G401 (cell line): ENCODE measurements around the gene BICC1. TPM values are rescaled to one million over a fixed set of nuclear protein-coding genes. Genes with fewer than 3 reads are reported as not detected.
A peak's percentile ranks its signal among the peaks of the same experiment; 100 is the strongest.
"Not testable (repeated sequence)": the region's sequence is repeated elsewhere in the genome, so short reads cannot be mapped to it uniquely, and the experiment has no call there.

Experiments used
- DNase-seq: peaks from one replicate; pipeline ENCODE4 v3.0.0-alpha.2; 2015; ENCODE audit warnings: low spot score
- in situ Hi-C: cut with HindIII; loops from 2 replicates; pipeline ENCODE4 v1.10.0; 2016; ENCODE audit warnings: low sequenced_read_pairs, mixed read lengths
- total RNA-seq: library from RNA; depleted of rRNA; stranded (reverse); fragments of >200 nt; shearing (Covaris generic); gene quantifications from 2 replicates; pipeline ENCODE4 v1.2.3, GENCODE V29; 2014

Gene BICC1
- total RNA-seq, 1 experiment from 2014 or later = not detected

DNA sequence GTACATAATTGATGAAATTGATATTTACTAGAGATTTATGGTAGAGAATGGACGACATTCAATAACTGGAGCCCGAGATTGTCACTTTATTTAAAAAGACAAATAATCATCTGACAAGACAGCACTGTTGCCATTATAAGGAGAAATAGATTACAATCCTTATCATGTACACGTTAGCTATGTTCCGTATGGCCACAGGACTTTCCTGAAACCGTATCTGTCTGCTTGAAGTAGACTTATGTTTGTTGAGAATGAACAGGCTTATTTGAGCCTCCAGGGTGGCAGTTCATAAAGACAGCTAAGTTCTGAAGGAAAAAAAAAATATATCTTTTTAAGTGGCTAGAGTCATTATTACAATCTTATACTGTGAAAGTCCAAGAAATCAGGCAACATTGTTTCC is 317.2 kb downstream of the BICC1 start:
- in situ Hi-C loops = no loop called here

DNA sequence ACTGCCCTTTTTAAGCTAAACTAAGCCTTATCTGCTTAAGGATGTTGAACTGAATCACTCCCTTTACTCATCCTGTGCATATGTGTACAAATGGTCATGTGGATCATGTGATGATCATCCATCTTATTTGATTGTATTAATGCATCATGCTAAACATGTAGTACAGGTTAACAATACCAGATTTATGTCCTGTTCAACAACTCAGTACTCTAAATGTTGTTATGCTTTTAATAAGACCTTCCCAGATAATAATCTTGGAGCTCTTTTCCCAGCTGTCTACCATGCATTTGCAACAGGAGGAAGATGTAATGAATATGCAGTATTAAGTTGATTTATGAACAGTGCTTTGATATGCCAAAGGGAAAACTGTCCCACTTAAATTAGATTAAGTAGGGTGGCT is 318.0 kb downstream of the BICC1 start:
- in situ Hi-C loops = no loop called here
- DNase-seq = no peak

More for the DNA sequence above, 317.2 kb downstream of the BICC1 start:
- no peak for DNase-seq

DNA sequence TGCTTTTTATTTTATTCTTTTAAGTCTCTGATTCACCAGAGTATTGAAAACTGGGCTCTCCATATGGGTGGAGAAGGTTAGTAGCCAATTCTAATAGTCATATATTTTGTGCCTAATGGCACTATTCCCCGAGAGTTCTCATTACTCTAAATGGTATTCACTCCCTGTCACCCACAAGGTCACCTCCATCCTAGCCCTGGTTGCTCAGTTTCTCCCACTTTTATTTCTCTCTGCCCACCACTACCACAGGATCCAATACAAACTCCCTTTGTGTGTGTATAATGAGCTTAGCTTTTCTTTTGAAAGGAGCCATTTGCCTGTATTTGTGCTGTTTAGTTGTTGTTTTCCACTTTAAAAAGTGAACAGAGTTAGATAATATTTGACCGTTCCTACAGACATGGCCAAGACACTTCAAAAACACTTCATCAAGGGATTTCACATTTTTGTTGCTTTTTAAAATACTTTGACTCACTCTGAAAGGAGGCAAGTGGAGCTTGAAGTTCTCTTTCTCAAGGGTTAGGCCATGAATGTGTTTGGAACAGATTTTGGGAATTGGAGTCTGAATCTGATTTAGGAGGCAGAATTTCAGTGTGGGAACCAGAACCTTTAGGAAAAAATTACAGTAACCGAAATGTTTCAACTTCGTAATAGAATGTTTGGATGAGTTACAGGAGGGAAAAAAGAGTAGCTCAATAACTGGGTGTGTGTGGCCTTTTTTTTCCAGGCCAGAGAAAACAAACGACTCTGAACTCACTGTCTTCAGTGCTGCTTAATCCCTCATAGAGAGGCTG is 321.3 kb downstream of the BICC1 start:
- DNase-seq = no peak
- in situ Hi-C loops = no loop called here

DNA sequence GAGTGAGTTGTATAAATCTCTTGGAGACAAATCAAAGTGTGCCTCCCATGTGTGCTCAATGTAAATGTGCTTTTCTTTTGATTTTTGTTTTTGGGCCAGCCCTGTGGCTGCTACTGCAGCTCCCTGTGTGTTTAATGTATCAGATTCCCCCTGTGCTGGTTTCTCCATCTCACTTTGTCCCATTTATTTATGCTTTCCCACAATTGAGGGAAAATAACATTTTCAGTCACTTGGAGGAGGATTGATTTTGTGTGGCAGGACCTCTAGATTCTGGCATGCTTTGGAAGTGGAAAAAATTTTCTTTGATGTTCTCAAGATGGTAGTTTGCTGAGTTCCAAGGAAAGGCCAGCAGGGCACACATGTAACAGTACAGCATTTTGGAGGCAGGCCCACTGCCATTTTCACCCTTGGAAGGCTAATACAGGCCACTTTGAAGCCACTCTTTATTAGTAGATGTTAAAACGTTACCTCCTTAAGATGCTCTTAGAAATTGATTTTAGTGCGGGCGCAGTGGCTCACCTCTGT is 323.6 kb downstream of the BICC1 start:
- no peak for DNase-seq
- in situ Hi-C loops = no loop called here

DNA sequence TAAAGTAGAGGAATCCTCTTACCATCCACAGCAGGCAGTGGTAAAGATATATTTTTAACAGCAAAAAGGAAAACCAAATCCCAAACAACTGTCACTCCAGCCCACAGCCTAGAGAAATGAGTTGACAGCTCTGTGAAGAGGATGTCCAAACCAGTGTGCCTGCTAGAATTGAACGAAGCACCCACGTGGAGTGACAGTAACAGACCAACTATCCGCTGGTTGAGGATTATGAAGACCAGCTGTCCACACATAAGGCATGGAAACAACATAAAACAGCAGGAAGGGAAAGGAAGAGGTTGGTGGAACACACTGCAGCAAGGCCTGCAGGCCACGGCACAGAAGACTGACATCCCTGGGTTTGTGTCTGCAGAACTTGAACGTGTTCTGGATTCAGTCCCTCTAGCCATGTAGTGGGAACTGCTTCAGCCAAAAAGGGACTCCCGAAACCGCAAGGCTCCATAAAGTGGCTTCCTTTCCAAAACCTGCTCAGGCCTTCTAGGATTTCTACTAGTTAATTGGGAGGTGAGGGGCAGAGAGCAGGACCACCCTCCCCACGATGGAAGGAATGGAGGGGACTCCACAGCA is 324.4 kb downstream of the BICC1 start:
- in situ Hi-C loops = no loop called here
- no peak for DNase-seq

DNA sequence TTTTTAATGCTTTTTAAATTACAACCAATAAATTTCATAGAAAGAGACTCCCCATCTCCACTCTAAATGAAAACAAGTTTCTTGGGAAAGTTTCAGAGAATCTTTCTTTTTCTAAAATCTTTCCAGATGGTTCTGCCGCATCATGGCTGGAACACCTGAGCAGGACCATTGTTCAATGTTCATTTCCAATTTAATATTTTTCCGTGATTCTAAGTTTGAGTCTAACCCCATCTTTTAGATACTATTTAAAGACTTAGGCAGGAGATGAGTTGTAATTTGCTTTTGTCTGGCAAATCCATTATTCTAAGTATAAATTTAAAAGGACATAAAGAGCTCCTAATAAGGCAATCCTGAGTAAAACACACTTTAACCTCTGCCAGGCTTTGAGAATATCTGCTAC is 325.2 kb downstream of the BICC1 start:
- in situ Hi-C loops = no loop called here
- no peak for DNase-seq

DNA sequence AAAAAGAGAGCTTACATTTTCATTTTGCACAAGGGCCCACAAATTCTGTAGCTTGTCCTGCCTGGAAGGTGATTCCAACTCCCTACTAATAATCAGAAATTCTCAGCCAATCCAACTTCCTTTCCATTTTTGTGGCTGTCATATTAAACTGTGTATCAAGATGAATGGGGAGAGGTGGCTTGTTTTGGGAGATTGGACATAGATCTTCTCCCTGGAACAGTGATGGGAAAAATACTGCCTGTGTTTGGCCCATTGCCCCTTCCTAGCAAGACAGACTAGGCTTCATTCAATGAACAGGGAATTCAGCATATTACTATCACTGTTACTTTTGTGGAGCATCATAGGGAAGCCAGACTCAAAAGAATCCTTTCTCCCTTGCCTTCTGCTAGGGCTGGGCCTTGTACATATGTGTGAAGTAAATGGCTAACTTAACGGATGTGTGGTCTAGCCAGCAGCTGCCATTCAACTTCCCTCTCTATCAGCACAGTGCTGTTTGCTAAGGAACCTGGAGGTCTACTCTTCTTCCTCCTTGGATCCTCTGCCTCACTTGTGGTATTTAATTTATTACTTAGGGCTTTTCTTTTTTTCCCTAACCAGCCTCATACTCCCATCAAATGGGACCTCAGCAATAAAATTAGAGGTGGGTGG is 326.0 kb downstream of the BICC1 start:
- in situ Hi-C loops = no loop called here
- DNase-seq = no peak

DNA sequence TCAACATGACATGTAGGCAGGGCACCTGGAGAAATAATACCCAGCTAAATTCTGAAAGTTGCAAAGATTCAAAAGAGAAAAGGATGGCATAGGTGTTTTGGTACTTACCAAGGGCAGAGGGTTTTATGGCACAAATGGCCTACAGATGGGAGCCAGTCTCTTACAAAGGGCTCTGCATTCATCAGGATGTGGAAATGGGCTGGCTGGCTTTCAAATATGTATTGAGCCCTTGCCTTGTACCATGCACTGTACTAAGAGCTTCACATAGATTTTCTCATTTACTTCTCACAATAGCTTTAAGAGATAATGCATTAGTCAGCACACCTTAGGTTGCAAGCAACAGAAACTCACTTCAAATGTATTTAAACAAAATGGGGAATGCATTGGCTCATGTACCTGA is 327.1 kb downstream of the BICC1 start:
- in situ Hi-C loops = no loop called here

DNA sequence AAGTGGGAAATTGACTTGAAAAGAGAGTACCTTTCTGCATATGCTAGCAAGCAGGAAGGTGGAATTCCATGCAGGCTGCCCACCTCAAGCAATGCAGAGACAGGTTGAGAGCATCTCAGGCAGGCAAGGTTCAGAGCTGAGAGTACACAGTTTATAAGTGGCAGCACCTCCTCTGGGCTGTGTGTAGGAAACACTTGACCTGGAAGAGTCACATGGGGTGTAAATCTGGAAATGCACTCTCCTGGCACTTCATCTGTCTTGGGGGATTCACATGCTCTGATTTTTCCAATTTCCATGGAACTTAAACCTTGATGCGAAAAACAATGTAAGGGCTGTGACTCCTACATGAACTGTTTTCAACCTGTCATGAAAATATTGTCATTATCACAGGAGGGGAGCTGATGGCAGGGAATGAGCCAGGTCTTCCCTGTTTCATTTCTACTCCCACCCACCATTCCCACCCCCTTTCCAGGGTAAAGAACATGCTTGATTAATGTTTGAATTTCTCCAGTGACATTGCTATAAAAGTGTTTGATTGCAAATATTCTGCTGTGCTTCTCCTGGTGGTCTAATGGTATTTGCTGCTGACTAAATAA is 328.3 kb downstream of the BICC1 start:
- in situ Hi-C loops = no loop called here
- no peak for DNase-seq

More for the DNA sequence above, 327.1 kb downstream of the BICC1 start:
- DNase-seq = no peak

DNA sequence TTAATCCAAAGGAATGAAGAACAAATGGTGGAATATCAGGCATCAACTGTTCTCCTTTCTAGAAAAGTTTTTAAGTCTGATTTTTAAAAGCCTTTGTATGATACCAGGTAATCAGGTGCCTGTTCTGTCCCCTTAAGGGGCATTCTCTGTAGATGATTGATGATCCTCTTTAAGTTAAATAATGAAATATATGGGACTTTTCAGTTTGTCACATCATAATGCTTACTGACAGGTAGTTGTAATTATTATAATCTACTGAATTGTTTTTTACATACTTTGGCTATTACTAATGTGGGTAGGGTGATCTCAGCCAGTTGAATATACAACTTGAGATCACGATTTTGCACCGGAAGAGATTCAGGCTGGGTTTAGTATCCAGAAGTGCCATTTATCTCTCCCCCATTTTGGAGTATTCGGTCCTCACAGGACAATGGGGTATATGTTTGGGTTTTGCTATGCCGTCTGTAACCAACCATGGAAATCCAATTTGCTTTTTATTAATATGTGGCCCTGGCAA is 330.2 kb downstream of the BICC1 start:
- in situ Hi-C loops = no loop called here
- DNase-seq = no peak

DNA sequence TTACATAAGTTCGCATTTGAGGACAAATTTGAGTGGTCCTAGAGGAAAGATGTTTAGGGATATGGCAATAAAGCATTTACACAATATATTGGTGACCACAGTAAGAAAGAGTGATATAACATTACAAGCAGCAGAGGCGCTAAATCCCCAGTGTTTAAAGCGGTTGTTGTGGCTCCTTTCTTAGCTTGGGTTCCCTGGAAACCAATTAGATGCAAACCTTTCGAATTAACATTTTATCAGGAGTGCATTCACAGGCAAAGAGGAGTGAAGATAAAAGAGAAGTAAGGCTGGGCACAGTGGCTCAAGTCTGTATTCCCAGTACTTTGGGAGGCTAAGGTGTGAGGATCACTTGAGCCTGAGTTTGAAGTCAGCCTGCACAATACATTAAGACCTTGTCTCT is 331.1 kb downstream of the BICC1 start:
- DNase-seq = no peak
- in situ Hi-C loops = no loop called here

DNA sequence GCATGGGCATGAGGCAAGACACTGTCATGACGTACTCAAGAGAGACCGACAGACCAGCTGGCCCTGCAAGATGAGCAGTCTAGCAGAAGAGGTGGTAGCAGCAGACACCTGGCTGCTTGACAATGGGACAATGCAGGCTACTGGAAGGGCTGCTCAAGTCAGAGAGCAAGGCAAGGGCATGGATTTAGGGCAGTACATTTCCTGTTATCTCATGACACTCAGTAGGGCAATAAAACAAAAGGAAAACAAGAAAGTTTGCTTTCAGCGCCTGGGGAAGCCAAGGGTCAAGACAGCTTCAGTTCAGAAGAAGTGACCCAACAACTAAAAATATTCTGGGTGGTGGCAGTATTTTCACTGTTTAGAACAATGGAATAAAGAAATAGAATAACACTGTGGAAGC is 332.0 kb downstream of the BICC1 start:
- peak; percentile 33 for DNase-seq
- in situ Hi-C loops = no loop called here

DNA sequence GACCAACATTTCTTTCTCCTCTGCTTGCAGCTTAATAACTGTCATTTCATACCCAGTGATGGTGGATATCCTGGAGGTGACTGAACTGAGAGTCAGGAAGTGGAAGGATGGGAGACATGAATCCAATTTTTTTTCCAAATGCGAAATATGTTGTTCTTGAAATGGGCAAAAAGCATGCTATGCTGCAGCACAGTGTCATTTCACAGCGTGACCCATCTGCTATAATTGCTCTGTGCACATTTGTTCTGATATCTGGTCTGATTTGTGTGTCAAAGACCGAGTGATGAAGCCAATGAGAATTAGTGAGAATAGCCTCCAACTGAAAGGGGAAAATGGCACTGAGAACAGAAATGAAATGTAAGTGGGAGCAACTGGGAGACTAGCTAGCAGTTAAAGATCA is 334.2 kb downstream of the BICC1 start:
- in situ Hi-C loops = no loop called here
- DNase-seq = peak; percentile 67

DNA sequence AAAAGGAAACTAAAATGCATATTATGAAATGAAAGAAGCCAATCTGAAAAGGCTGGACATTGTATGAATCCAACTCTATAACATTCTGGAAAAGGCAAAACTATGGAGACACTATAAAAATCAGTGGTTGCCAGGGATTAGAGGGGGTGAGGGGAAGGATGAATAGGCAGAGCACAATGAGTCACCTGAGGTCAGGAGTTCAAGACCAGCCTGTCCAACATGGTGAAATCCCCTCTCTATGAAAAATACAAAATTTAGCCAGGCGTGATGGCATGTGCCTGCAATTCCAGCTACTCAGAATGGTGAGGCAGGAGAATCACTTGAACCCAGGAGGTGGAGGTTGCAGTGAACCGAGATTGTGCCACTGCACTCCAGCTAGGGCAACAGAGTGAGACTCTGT is 338.9 kb downstream of the BICC1 start:
- in situ Hi-C loops = no loop called here

DNA sequence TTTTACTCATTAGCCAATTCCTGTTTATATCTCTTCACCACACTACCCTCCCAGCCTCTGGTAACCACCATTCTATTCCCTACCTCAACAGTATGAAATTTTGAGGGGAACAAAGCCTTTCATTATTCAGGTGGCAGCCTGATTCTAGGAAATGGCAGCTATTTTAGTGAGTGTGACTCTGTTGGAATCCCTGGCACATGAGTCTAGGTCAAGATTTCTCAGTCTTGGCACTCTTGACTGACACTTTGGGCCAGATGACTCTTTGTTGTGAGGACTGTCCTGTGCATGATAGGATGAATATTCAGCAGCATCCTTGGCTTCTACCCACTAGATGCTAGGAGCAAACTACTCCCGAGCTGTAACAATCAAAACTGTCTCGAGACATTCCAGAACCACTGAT is 341.0 kb downstream of the BICC1 start:
- in situ Hi-C loops = no loop called here
- DNase-seq = peak; percentile 20

More for the DNA sequence above, 338.9 kb downstream of the BICC1 start:
- DNase-seq = no peak

DNA sequence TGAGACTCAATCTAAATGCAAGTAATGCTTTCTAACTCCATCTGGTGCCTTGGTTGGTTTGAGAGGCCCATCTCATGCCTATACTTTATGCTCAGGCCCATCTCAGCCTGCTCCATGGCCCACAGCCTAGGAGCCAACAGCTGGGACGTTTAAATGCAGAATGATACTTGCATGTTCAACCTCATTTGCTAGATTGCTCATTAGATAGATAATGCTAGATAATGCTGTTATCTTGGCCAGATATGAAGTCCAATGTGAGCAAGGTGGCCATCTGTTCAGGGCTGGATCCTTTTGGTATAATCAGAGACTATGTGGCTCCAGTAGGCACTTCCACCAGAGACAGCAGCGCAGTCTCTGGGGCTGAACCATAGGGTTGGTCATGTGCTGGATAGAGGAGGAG is 342.1 kb downstream of the BICC1 start:
- DNase-seq = no peak
- in situ Hi-C loops = no loop called here

DNA sequence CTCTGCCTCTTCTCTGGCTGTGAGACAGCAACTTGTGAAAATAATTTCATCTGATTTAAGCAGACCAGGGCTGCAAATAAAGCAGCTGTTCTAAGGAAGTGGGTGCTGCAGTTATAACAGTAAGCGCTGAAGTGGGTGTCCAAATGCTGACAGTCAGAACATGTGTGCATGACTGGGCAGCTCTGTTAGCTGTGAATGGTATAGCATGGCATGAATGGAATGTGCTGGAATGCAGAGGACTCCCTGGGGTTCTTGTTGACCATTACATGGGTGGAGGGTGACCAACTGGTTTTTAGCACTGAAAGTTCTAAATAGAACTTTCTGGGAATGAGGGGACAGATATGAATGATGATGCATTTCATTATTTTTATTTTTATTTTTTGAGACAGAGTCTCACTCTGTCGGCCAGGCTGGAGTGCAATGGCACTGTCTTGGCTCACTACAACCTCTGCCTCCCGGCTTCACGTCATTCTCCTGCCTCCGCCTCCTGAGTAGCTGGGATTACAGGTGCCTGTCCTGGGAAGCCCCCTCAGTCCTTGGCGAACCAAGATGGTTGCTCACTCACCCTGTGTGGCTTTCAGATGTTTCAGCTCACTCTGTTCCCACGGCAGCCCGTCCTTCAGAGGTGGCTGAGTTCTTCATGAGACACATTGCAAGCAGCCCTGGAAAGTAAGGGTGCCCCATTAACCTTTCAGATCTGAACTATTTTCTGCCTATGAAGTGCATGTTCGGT is 344.0 kb downstream of the BICC1 start:
- no peak for DNase-seq
- in situ Hi-C loops = no loop called here

DNA sequence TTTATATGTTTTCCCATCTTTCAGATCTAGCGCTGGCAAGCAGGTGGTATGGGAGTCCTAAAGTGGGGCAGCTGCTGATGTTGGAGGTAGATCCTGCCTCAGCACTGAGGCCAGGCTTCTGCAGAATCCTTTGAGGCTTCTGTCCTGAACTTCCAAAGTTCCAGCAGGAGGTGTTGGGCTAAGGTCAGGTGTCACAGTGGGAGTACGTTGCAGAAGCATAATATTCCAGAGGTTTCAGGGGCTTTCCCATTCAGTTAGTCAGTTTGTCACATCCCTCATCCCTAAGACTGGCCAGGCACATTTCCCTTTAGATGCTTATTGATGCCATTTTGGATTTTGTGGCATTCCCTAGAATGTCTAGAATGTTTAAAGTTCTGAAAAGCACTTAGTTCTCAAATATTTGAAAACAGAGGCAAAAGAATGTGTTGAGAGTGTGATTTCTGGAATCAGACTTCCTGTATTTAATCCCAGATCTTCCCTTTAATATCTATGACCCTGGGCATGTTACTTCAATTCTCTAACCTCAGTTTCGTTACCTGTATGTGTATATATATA is 344.7 kb downstream of the BICC1 start:
- no peak for DNase-seq
- in situ Hi-C loops = no loop called here

DNA sequence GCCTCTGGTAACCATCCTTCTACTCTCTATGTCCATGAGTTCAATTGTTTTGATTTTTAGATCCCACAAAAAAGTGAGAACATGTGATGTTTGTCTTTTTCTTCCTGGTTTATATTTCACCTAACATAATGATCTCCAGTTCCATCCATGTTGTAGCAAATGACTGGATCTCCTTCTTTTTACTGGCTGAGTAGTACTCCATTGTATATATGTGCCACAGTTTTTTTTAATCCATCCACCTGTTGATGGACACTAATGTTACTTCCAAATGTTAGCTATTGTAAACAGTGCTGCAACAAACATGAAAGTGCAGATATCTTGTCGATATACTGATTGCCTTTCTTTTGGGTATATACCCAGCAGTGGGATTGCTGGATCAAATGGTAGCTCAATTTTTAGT is 345.5 kb downstream of the BICC1 start:
- in situ Hi-C loops = not testable (repeated sequence)

More for the DNA sequence above, 345.5 kb downstream of the BICC1 start:
- not testable (repeated sequence) for DNase-seq
